B cell (primary cell): ENCODE results near the gene ETV6. TPM values are rescaled to one million over a fixed set of nuclear protein-coding genes. Genes with fewer than 3 reads are reported as not detected.
A peak's percentile ranks its signal among the peaks of the same experiment; 100 is the strongest.

Source experiments
- ATAC-seq: fragments of 200-7000 bp; cut with Tn5 transposase; one replicate; pipeline ENCODE4 v1.10.0; 2021; ENCODE audit warnings: low read depth, mild to moderate bottlenecking, moderate number of reproducible peaks, moderate library complexity
- CTCF ChIA-PET: fragments of 350-600 bp; sonication (Branson Sonifier 250); formaldehyde crosslinking; loops from one replicate; lab custom pipeline; 2021; ENCODE audit warnings: antibody characterized with exemption, inconsistent platforms; lab: Charles Lee
- POLR2A ChIA-PET: fragments of 350-600 bp; sonication (Branson Sonifier 250); formaldehyde crosslinking; loops from one replicate; lab custom pipeline; 2021; ENCODE audit warnings: antibody characterized with exemption; lab: Charles Lee
- DNase-seq: peaks from one replicate; pipeline ENCODE4 v3.0.0; 2013
- H2AFZ ChIP-seq: 2 replicates; pipeline ENCODE4 v1.6.1; 2012; ENCODE audit warnings: mild to moderate bottlenecking, low read depth, low read length; ENCODE audit not compliant: insufficient read depth, poor library complexity, severe bottlenecking
- H3K27ac ChIP-seq, 2 donors: 1 replicate in 1 of 2; 2 replicates in 1 of 2; pipeline ENCODE4 v1.5.1; 2012 to 2013; ENCODE audit warnings: low read length in 2 of 2, mild to moderate bottlenecking in 2 of 2, moderate library complexity in 1 of 2
- H3K27me3 ChIP-seq, 4 experiments: fragments of 200-600 bp in 1 of 4; sonication (generic) in 1 of 4; replicated peaks in 1 of 4; 1 replicate in 2 of 4; 2 replicates in 2 of 4; pipeline versions ENCODE4 v1.6.1 to v1.7.0; 2013 to 2016; ENCODE audit warnings: low read length in 3 of 4, mild to moderate bottlenecking in 2 of 4, mixed read lengths in 1 of 4, moderate library complexity in 1 of 4; ENCODE audit not compliant: insufficient read depth in 4 of 4, control insufficient read depth in 3 of 4; ENCODE audit errors: control extremely low read depth in 1 of 4
- H3K36me3 ChIP-seq, 2 experiments: replicated peaks in 1 of 2; 1 replicate in 1 of 2; 2 replicates in 1 of 2; pipeline versions ENCODE4 v1.6.1 to v1.7.1; 2013; ENCODE audit warnings: low read length in 1 of 2; ENCODE audit not compliant: insufficient read depth in 2 of 2, control insufficient read depth in 1 of 2; ENCODE audit errors: control extremely low read depth in 1 of 2, extremely low read depth in 1 of 2
- H3K4me1 ChIP-seq, 2 donors: fragments of 200-600 bp in 1 of 2; sonication (generic) in 1 of 2; 1 replicate in 1 of 2; 2 replicates in 1 of 2; pipeline versions ENCODE4 v1.5.1 to v1.6.1; 2013 to 2017; ENCODE audit warnings: low read length in 2 of 2; ENCODE audit not compliant: control insufficient read depth in 2 of 2, insufficient read depth in 2 of 2
- H3K4me2 ChIP-seq: replicated peaks from 2 replicates; pipeline ENCODE3; 2012; ENCODE audit warnings: mild to moderate bottlenecking, low read depth, low read length; ENCODE audit not compliant: poor library complexity, severe bottlenecking
- H3K4me3 ChIP-seq, 5 experiments: fragments of 200-600 bp in 1 of 5; sonication (generic) in 1 of 5; 1 replicate in 3 of 5; 2 replicates in 2 of 5; pipeline versions ENCODE4 v1.5.1 to v1.7.0; 2011 to 2016; ENCODE audit warnings: low read length in 4 of 5, mild to moderate bottlenecking in 4 of 5, low read depth in 2 of 5, control low read depth in 1 of 5, moderate library complexity in 1 of 5; ENCODE audit not compliant: insufficient read depth in 1 of 5; ENCODE audit errors: control extremely low read depth in 1 of 5, extremely low read depth in 1 of 5
- H3K79me2 ChIP-seq: fragments of 200-600 bp; sonication (generic); one replicate; pipeline ENCODE4 v1.6.0; 2016; ENCODE audit warnings: low read length; ENCODE audit not compliant: control insufficient read depth, insufficient read depth
- H3K9ac ChIP-seq: fragments of 200-600 bp; sonication (generic); 2 replicates; pipeline ENCODE4 v1.6.1; 2017; ENCODE audit warnings: mild to moderate bottlenecking, low read length, moderate library complexity
- H3K9me3 ChIP-seq, 3 donors: one replicate each; pipeline versions ENCODE4 v1.6.1 to v1.7.1; 2013; ENCODE audit warnings: low read length in 2 of 3; ENCODE audit not compliant: control insufficient read depth in 2 of 3, insufficient read depth in 1 of 3; ENCODE audit errors: control extremely low read depth in 1 of 3
- H4K20me1 ChIP-seq: 2 replicates; pipeline ENCODE4 v1.6.0; 2012; ENCODE audit warnings: mild to moderate bottlenecking, low read length; ENCODE audit not compliant: insufficient read depth, control insufficient read depth, poor library complexity, severe bottlenecking
- H3K27ac Mint-ChIP-seq: one replicate; pipeline ENCODE4 v1.8.0; 2021; ENCODE audit warnings: mixed read lengths
- H3K27me3 Mint-ChIP-seq: one replicate; pipeline ENCODE4 v1.8.0; 2021; ENCODE audit warnings: mixed read lengths
- H3K4me1 Mint-ChIP-seq: one replicate; pipeline ENCODE4 v1.8.0; 2021; ENCODE audit warnings: mixed read lengths
- H3K4me3 Mint-ChIP-seq: one replicate; pipeline ENCODE4 v1.8.0; 2021; ENCODE audit warnings: mixed read lengths
- H3K9me3 Mint-ChIP-seq: one replicate; pipeline ENCODE4 v1.8.0; 2022; ENCODE audit warnings: mixed read lengths; ENCODE audit not compliant: insufficient read depth
- CTCF ChIP-seq: fragments of 200-600 bp; IDR thresholded peaks from one replicate; pipeline ENCODE4 v1.8.0; 2022; ENCODE audit warnings: antibody characterized with exemption, mild to moderate bottlenecking
- EZH2 ChIP-seq: IDR thresholded peaks from 2 replicates; pipeline ENCODE4 v1.6.1; 2012; ENCODE audit warnings: borderline replicate concordance, low read depth, mild to moderate bottlenecking, moderate library complexity, low read length; ENCODE audit not compliant: insufficient read depth, poor library complexity, severe bottlenecking
- WGBS: methylation state at CpG from one replicate; pipeline ENCODE4 v1.1.5; 2013; ENCODE audit warnings: missing lambda C conversion rate; ENCODE audit not compliant: insufficient coverage; 5-methylcytosine and 5-hydroxymethylcytosine counted together
- intact Hi-C: fragments of 100-400 bp; cut with micrococcal nuclease; formaldehyde crosslinking; loops from one replicate; pipeline ENCODE4 v1.10.0; 2022
- polyA plus RNA-seq: library from polyadenylated mRNA; depleted of rRNA; stranded (reverse); fragments of >200 nt; gene quantifications from 2 replicates; pipeline ENCODE4 v1.2.3, GENCODE V29; 2012
- total RNA-seq, 2 donors: library from RNA; stranded (reverse); fragments of 120-200 nt in 1 of 2; gene quantifications; 1 replicate in 1 of 2; 2 replicates in 1 of 2; pipeline versions ENCODE4 v1.2.3 to v1.2.4, GENCODE V29; 2013 to 2022

The ETV6 gene
- total and polyA plus RNA-seq, 2 donors (not counting 1 experiment from before 2014, with no cell fraction given) = 17.4 to 123 TPM

- Histone ChIP-seq H3K4me2 (no peak overlapping the region), H2AFZ (no peak overlapping the region), H4K20me1 (peaks cover 86% of the 10 kb centered on the region), H3K36me3 (peaks cover 0 to 15% of the 10 kb centered on the region in 2 experiments), H3K4me3 (no peak overlapping the region), H3K9ac (no peak overlapping the region), H3K27me3 (no peaks in the 10 kb centered on the region), H3K9me3 (peaks cover 0 to 3% (median 0%) of the 10 kb centered on the region in 3 donors), H3K27ac (no peak overlapping the region), H3K79me2 (peaks cover 100% of the 10 kb centered on the region), H3K4me1 (peaks cover 34 to 39% of the 10 kb centered on the region in 2 donors)
- H3K27ac Mint-ChIP-seq = no peak overlapping the region
- H3K4me1 Mint-ChIP-seq = peaks cover 77% of the 10 kb centered on the region
- H3K9me3 Mint-ChIP-seq = no peaks in the 10 kb centered on the region
- no peaks in the 10 kb centered on the region for H3K27me3 Mint-ChIP-seq
- 94% methylated on average over 2 of the region's 3 CpGs for WGBS
- DNase-seq (no peak), ATAC-seq (no peak)
- CTCF ChIA-PET = no interaction called here
- H3K4me3 Mint-ChIP-seq = no peak overlapping the region
- intact Hi-C loops = no loop called here
- POLR2A ChIA-PET = no interaction called here
- TF ChIP-seq EZH2 (no peak), CTCF (no peak)
Observed at GRCh38 chr12:11664101-11664500, 14.6 kb downstream of the ETV6 start.

- ATAC-seq (no peak), DNase-seq (no peak)
- Histone ChIP-seq H3K4me3 (no peak overlapping the region), H3K79me2 (peaks cover 100% of the 10 kb centered on the region), H2AFZ (no peak overlapping the region), H3K9me3 (peaks cover 0 to 3% (median 0%) of the 10 kb centered on the region in 3 donors), H3K36me3 (peaks cover 0 to 10% of the 10 kb centered on the region in 2 experiments), H3K27me3 (no peaks in the 10 kb centered on the region), H3K9ac (no peak overlapping the region), H3K4me2 (peak overlapping the region; percentile 37), H3K4me1 (peaks cover 31 to 35% of the 10 kb centered on the region in 2 donors), H4K20me1 (peaks cover 86% of the 10 kb centered on the region), H3K27ac (no peak overlapping the region)
- H3K4me1 Mint-ChIP-seq = peaks cover 79% of the 10 kb centered on the region
- H3K27ac Mint-ChIP-seq = no peak overlapping the region
- H3K4me3 Mint-ChIP-seq = no peak overlapping the region
- H3K27me3 Mint-ChIP-seq = no peaks in the 10 kb centered on the region
- ChIA-PET POLR2A (no interaction called here), CTCF (no interaction called here)
- intact Hi-C loops = no loop called here
- no peaks in the 10 kb centered on the region for H3K9me3 Mint-ChIP-seq
- 93% methylated on average over 12 of the region's 13 CpGs for WGBS
- TF ChIP-seq CTCF = no peak
- TF ChIP-seq EZH2 = no peak
Observed at GRCh38 chr12:11666131-11667050, 16.9 kb downstream of the ETV6 start.
